ENCODE results near the gene C9orf72.
"Not testable (repeated sequence)": the region's sequence is repeated elsewhere in the genome, so short reads cannot be mapped to it uniquely, and the experiment has no call there.

The C9orf72 gene, protein sequence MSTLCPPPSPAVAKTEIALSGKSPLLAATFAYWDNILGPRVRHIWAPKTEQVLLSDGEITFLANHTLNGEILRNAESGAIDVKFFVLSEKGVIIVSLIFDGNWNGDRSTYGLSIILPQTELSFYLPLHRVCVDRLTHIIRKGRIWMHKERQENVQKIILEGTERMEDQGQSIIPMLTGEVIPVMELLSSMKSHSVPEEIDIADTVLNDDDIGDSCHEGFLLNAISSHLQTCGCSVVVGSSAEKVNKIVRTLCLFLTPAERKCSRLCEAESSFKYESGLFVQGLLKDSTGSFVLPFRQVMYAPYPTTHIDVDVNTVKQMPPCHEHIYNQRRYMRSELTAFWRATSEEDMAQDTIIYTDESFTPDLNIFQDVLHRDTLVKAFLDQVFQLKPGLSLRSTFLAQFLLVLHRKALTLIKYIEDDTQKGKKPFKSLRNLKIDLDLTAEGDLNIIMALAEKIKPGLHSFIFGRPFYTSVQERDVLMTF

DNA sequence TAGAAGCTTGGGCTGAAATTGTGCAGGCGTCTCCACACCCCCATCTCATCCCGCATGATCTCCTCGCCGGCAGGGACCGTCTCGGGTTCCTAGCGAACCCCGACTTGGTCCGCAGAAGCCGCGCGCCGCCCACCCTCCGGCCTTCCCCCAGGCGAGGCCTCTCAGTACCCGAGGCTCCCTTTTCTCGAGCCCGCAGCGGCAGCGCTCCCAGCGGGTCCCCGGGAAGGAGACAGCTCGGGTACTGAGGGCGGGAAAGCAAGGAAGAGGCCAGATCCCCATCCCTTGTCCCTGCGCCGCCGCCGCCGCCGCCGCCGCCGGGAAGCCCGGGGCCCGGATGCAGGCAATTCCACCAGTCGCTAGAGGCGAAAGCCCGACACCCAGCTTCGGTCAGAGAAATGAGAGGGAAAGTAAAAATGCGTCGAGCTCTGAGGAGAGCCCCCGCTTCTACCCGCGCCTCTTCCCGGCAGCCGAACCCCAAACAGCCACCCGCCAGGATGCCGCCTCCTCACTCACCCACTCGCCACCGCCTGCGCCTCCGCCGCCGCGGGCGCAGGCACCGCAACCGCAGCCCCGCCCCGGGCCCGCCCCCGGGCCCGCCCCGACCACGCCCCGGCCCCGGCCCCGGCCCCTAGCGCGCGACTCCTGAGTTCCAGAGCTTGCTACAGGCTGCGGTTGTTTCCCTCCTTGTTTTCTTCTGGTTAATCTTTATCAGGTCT, at the start of gene C9orf72:
Gene C9orf72, minus strand, starts transcription at position 564 of the 716 bp plus-strand sequence. CDS start 6,361 bp downstream, outside the sequence.
- peak; percentile 82 for DNase-seq

DNA sequence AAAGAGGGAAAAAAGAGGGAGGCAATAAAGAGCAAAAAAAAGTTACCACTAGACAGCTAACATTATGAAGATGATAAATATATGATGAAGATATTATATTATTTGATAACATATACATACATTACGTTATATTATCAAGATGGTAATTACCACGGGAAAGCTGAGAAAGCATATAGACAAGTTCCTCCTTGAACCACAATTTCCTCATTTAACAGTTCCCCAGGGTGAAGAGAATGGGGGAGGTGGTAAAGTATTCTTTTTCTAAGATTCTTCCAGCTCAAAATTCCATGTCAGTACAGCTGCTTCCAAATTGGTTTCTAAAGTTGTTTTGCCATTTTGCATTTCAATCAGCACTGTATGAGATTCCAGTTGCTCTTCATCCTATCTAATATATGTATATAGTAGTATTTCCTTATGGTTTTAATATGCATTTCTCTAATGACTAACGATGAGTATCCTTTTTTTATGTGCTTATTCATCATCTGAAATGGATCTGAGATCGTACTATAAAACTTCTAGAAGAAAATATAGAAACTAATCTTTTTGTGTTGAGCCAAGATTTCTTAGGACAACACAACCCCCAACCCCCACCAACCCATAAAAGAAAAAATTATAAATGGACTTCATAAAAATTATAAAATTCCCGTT, 49.5 kb upstream of the C9orf72 start:
- DNase-seq, result no peak

DNA sequence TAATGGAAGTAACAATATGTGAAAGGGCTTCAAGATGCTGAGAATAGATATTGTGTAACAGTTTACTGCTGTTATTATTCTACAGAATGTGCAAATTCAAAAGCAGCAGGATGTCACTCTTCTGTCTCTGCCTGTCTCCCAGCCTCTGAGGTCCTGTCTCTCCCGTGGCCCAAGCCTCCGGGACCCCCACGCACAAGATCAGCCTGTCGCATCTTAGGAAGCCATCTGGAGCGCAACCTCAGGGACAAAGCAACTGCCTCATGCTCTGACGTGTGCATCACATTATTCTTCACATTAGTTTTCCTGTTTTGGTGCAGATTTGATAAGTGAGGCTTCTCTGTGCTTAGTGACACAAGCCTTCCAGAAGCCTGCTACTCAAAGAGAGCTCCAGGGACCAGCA, 46.5 kb upstream of the C9orf72 start:
- no peak for DNase-seq

DNA sequence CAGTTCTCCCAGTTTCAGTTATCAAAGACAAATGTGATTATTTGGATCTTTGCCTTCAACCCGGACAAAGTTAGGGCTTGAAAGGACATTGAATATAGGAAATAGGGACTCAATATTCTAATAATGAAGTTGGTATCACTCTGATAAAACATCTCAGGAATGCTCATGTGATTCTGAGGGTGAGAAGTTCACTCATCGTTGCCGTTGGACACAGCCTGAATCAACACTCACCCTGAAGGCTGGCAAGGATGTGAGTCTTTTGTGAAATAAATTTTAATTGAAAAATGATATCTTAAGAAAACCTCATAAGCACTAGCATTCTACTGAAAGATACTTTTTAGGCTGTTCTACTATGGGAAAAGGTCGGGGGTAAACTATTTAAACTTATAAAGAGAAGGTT, 44.8 kb upstream of the C9orf72 start:
- no peak for DNase-seq

DNA sequence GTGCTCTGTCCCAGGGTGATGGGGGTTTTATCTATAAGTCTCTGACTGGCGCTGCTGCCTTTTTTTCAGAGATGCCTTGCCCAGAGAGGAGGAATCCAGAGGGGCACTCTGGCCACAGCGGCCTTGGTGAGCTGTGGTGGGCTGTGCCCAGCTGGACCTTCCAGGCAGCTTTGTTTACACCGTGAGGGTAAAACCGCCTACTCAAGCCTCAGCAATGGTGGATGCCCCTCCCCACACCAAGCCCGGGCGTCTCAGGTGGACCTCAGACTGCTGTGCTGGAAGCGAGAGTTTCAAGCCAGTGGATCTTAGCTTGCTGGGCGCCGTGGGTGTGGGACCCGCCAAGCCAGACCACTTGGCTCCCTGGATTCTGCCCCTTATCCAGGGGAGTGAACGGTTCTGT, 41.3 kb upstream of the C9orf72 start:
- DNase-seq, result no peak

DNA sequence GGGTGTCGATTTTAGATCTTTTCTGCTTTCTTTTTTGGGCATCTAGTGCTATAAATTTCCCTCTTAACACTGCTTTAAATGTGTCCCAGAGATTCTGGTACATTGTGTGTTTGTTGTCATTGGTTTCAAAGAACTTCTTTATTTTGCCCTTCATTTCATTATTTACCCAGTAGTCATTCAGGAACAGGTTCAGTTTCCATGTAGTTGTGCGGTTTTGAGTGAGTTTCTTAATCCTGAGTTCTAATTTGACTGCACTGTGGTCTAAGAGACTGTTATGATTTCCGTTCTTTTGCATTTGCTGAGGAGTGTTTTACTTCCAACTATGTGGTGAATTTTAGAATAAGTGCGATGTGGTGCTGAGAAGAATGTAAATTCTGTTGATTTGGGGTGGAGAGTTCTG, 38.8 kb upstream of the C9orf72 start:
- not testable (repeated sequence) for DNase-seq

DNA sequence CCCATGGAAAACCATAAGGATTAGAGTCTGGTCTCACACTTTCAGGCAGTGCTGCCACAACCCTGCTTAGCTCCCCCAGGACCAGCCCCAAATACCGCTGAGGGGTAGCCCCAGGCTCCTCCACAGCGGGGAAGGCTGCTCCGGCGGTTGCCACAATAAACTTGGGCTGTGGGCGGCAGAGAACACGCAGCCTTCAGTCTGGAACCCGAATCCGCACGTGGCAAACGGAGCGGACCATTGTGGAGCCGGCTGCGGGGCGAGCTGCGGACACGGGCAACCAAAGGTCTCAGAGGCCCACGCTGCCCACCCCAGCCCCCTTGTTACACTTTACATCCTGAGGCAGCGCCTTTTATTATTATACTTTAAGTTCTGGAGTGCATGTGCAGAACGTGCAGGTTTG, 37.3 kb upstream of the C9orf72 start:
- DNase-seq, result no peak

DNA sequence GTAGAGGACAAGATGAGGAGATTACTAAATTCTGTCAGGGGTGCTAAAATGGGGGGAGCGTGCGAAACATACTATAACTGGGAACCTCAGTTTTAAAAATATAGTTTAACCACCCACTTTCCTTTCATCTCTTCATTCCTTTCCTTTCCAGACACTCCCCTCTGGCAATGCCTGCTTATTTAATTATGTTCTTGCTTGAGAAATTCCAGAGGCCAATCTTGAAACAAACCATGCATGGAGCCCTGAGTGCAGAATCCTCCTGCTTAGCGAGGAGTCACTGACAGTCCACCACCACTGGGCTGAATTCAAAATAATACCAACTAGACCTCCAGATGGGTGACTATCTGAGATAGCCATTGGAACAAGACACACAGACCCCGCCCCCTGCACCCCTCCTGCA, 29.7 kb upstream of the C9orf72 start:
- DNase-seq, result no peak

DNA sequence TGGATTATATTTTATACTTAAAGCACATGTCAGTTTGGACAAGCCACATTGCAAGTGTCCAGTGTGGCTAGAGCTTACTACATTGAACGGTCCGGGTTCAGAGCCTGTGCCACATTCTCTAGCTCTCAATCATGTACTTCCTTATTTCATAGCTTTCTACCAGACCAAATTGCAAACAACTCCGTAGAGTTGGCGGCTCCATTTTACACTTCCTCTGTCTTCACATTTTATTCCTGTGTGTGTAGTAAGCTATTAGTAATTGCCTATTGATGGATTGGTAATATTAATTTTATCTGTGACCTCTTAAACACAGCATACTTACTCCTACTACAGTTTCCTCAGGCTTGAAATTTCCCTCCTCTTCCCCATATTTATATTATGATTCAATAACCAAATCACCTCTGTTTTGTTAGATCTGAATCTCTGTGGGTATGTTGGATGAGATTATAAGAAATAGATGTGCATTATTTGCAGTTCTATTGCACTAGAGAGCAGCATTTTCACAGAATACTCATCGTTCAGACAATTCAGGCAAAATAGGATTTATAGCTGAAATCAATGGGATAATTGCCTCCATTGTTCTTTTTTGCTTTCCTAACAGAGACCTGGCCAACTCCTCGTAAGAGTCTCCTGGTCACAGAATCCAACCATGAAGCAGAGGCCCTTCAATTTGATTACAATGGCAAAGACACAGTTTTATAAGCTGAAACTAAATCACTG, 29.0 kb upstream of the C9orf72 start:
- DNase-seq, result no peak

DNA sequence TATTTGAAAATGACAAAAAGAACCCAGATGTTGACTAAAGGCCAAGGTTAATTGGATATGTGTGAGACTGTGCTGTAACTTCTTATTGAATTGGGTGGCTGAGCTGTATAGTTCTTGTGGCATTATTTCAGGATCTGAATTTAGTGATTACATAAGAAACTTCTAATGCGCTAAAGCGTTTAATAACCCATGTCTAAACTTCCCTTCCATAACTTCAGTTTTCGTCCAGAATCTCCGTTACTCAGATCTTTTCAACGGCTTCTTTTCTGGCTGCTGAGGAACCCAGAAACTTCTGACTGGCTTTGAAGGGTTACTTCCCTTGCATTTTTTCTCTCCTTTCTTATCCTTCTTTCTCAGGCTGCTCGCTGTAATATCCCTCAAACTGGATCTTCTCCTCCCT, 28.1 kb upstream of the C9orf72 start:
- DNase-seq, result no peak

DNA sequence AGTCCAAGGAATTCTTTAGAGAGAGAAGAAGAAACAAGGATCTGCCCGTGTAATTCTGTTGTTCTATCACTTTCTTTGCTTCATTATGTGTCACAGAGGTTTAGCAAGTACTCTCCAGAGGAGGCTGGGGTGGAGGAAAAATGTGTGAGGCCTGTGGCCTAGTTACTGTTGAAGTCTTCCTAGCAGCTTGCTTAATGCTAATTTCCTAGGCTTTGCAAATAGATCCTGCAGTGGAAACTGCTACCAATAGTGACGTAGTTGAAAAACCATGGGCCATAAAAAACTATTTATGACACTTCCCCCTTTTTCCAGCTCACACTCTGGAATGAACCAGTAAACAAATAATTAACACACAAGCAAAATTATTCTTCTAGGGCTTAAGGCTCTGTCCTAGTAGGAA, 27.0 kb upstream of the C9orf72 start:
- no peak for DNase-seq

DNA sequence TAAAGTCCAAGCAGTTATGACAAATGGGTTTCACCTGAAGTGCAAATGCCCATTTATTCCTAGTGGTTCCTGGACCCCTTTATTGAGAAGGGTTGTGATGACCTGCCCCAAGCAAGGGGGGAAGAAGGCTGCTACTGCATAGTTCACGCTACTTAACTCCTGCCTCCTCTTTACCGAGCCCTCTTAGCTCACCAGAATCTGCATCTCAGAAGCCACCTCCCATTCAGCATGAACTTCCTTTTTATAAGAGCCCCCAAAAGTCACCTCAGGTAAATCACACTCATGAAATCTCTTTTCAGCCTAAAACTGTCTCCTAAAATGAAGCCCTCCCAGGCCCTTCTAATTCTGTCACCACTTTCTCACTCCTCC, 26.6 kb upstream of the C9orf72 start:
- DNase-seq, result no peak

DNA sequence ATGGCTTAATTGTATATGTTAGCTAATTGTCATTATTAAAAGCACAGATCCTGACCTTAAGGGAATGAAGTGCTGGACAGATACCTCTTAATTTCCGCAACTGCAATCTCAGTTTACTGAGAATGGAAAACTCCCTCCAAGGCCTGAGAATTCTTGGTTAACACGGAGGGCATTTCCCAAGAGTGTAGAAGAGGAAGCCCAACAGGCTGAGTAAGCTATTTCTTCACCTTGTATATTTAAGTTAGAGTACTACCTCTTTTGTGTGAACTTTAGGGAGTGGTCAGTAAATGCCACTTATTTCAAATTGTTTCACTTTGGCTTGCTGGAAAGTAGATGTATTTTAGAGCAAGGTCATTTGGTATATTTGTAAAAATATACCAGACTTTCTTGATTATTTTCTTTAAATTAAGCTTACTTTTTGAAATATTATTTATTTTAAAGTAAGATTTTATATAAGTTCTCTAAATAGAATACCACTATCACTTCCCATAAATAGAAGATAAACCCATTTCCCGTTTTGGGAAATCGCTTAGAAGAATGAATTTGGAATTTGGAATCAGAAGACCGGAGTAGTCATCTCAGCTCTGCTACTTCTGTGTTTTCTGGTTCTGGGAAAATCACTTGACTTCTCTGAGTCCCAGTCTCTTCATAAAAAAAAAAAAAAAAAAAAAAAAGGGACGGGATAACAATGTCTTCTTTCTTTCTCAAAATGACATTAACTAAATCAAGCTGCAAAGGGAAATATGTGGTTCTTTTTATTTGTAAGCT, 26.0 kb upstream of the C9orf72 start:
- no peak for DNase-seq

DNA sequence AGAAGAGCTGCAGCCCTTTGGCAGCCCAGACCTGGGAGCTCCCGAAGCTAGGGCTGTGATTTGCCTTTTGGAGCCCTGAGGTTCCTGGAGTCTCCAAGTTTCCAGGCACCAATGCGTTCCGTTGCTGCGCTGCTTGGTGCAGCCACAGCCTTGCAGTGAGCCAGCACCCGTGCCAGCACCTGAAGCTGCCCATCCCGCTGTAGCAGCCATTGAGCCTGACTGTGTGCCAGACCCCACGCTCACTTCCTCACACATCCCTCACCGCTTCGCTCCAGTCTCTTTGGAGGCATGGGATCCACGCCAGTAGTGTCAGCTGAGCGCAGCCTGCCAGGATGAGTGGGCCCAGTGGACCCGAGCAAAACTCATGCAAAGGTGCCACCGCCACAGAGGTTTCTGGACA, 22.5 kb upstream of the C9orf72 start:
- DNase-seq, result no peak

DNA sequence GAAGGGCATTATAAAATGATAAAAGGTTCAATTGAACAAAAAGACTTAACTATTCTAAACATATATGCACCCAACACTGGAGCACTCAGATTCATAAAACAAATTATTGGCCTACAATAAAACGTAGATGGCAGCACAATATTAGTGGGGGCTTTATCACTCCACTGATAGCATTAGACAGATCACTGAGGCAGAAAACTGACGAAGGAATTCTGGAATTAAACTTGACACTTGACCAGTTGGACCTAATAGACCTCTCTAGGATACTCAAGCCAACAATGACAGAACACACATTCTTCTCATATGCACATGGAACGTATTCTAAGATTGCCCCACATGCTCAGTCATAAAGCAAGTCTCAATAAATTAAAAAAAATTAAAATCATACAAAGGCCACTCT, 18.4 kb upstream of the C9orf72 start:
- DNase-seq, result no peak

DNA sequence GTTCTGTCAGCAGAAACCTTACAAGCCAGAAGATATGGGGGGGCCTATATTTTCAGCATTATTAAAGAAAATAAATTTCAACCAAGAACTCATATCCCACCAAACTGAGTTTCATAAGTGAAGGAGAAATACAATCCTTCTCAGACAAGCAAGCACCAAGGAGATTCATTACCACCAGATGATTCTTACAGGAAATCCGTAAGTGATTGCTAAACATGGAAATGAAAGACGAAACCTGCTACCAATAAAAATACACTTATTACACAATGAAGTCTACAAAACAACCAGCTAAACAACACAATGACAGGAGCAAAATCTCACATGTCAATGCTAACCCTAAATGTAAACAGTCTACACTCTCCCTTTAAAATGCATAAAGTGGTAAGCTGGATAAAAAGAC, 17.8 kb upstream of the C9orf72 start:
- no peak for DNase-seq

DNA sequence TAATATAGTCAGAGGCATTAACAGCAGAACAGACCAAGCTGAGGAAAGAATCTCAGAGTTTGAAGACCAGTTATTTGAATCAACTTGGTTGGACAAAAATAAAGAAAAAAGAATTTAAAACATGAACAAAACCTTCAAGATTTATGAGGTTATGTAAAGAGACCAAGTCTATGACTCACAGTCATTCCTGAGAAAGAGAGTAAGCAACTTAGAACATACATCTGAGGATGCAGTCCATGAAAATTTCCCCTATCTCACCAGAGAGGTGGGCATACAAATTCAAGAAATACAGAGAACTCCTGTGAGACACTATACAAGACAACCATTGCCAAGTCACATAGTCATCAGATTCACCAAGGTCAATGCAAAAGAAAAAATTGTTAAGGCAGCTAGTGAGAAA, 17.4 kb upstream of the C9orf72 start:
- DNase-seq, result no peak

DNA sequence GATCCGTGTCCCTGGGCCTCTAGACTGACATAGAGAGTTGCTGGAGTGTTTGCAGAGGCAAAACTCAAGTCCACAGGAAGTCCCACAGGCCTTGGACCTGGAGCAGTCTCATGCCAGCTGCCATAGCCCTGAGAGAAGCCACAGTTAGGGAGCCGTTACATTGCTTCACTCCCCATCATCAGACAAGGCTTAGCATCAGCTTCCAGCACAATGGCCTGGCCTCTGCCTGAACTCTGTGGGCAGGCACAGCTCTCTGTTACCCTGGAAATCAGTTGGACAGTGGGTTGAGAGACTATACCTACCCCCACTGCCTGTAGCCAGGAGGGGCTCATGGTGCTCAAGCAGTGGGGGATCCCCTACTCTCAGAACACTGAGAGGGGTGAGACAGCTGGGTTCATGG, 16.2 kb upstream of the C9orf72 start:
- no peak for DNase-seq

DNA sequence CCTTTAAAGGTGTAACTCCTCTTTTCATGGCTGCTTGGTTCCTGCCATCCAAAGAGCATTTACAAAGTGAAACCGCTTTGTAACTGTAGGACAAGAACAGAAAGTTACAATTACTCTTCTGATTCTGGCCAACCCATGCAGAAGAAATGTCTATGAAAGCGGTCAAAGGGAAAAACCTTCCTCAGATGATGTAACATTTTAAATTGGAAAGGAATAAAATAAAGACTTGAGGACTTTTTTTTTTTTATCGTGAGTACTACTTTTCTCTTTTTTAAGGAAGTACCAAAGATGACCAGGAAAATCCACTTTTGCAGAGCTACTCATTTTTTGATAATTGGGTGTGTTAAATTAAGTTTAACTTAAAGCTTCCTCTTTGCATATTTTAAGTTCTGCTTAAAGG, 13.0 kb upstream of the C9orf72 start:
- no peak for DNase-seq

DNA sequence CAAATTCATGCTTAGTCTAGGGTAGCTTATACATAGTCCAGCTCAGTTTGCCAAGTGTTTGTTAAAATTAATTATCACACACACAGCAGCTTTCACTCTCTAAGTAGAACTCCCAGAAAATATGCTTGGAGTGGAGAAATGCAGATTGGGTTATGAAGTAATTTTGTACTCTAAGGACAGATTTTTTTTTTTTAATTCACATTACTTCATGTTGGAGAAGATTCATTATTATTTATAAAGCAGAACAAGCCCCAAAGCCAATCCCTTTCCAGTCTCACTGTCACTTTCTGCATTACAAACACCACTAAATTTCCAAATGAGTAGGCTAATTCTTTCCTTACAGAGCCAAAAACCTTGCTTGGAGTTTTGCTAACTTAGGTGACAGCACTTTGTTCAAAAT, 11.7 kb upstream of the C9orf72 start:
- no peak for DNase-seq

DNA sequence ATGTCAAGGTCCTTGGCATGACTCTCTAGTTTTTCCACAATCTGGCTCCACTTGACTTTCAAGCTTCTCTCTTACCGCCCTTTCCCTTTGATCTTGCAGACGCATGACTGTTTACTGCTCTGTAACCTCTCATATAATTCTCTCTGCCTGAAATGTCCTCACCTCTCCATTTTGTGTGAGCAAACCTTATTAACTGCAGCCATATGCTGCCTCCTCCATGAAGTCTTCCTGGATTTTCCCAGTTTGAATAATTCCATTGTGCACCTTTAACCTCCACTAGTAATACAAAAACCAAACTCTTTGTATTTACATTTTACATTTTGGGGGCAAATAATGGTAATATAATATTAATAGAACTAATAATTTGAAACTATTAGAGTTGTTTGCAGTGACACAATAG, 9.5 kb upstream of the C9orf72 start:
- no peak for DNase-seq

DNA sequence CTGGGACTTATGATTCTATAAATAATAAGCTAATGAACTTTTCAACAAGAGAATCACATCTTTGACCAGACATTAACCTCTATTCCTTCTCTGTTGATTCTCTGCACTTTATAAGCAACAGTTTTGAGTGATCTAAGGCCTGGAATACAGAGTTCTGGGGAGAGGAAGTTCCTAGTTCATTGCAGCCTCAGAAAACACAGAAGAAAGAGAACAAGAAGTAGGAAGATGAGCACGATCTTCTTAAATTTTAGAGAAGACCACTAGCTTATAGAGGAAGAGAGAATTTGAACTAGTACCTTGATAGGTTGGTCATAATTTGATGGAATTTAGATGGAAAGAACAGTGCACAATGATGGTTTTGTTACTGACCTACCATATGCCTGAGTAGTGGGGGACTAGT, 8.5 kb upstream of the C9orf72 start:
- no peak for DNase-seq
